K562 (cell line): ENCODE data around the gene HK2. TPM values are rescaled to one million over a fixed set of nuclear protein-coding genes. Genes with fewer than 3 reads are reported as not detected.
A peak's percentile ranks its signal among the peaks of the same experiment; 100 is the strongest.

ENCODE experiments used
- CUX1 ChIP-seq: fragments of 200-800 bp; sonication (Bioruptor generic); IDR thresholded peaks from 2 replicates; pipeline ENCODE4 v1.6.1; 2016; ENCODE audit warnings: missing genetic modification characterization, missing compliant biosample characterization
- DMBX1 ChIP-seq: fragments of 250-450 bp; sonication (Bioruptor Pico); IDR thresholded peaks from 2 replicates; pipeline ENCODE4 v1.8.0; 2022; ENCODE audit warnings: inconsistent platforms, mild to moderate bottlenecking, moderate library complexity, borderline replicate concordance
- MGA ChIP-seq: fragments of 450-650 bp; IDR thresholded peaks from 2 replicates; pipeline ENCODE4 v1.6.1; 2016; ENCODE audit warnings: mild to moderate bottlenecking, moderate library complexity
- SMARCA5 ChIP-seq: fragments of 450-650 bp; IDR thresholded peaks from 2 replicates; pipeline ENCODE4 v1.6.1; 2016
- SNAPC5 ChIP-seq: fragments of 250-450 bp; sonication (Bioruptor Pico); IDR thresholded peaks from 2 replicates; pipeline ENCODE4 v1.8.0; 2021; ENCODE audit warnings: moderate library complexity, mild to moderate bottlenecking, inconsistent platforms
- polyA plus RNA-seq, 8 experiments: library from polyadenylated mRNA; depleted of rRNA in 4 of 8; stranded (reverse) in 5 of 8; unstranded in 3 of 8; fragments of >200 nt; fragmentation: Nextera tagmentation in 2 of 8; fragmentation: Illumina TruSeq in 1 of 8; extraction: Ambion mirVana in 2 of 8; extraction: Trizol in 1 of 8; gene quantifications; 2 replicates each; pipeline versions ENCODE4 v1.2.1 to v1.2.3, GENCODE V29; 2011 to 2014; ENCODE audit warnings: inconsistent platforms in 1 of 8, missing spikeins in 1 of 8
- total RNA-seq, 7 experiments: library from RNA; depleted of rRNA in 6 of 7; stranded (reverse); fragments of >200 nt in 6 of 7; fragmentation: Illumina TruSeq in 2 of 7; extraction: Trizol in 2 of 7; gene quantifications; 2 replicates each; pipeline versions ENCODE4 v1.2.1 to v1.2.3, GENCODE V29; 2011 to 2021; ENCODE audit warnings: low replicate concordance in 1 of 7

HK2 gene
- total and polyA plus RNA-seq, 9 of the 15 experiments (the other 6 are each of a cell fraction or from before 2014, with no cell fraction given): 4.7 to 56.0 (median 19.9) TPM

GRCh38 chr2:74862020-74862964, 28.4 kb downstream of the HK2 start (continued):
- peak; percentile 71 for TF ChIP-seq MGA
- 0 out of 2 replicates have a peak, but pooled peaks have one; percentile 48 for TF ChIP-seq DMBX1 (CRISPR knock-in tag)
- TF ChIP-seq SMARCA5: no peak
- no peak for TF ChIP-seq CUX1 (CRISPR knock-in tag)
- TF ChIP-seq SNAPC5 (CRISPR knock-in tag): no peak
